HL-60 (cell line): ENCODE results near the gene MYCN.

ENCODE experiments used
- DNase-seq, 2 experiments: peaks; one replicate each; pipeline ENCODE4 v3.0.0-alpha.2; 2010 to 2020; ENCODE audit warnings: low read depth in 1 of 2, low spot score in 1 of 2
- H3K27ac ChIP-seq: fragments of 250-450 bp; sonication (Bioruptor Pico); replicated peaks from 2 replicates; pipeline ENCODE4 v1.5.1; 2020; ENCODE audit warnings: mild to moderate bottlenecking, moderate library complexity
- H3K27me3 ChIP-seq: fragments of 250-450 bp; sonication (Bioruptor Pico); 2 replicates; pipeline ENCODE4 v1.5.1; 2021; ENCODE audit warnings: mild to moderate bottlenecking, moderate library complexity; ENCODE audit not compliant: insufficient read depth, poor library complexity, severe bottlenecking
- H3K4me3 ChIP-seq: replicated peaks from 2 replicates; pipeline ENCODE4 v1.5.1; 2011; ENCODE audit warnings: mild to moderate bottlenecking, control low read depth, low read length; ENCODE audit not compliant: insufficient read depth
- CTCF ChIP-seq: IDR thresholded peaks from one replicate; pipeline ENCODE4 v1.5.1; 2011; ENCODE audit warnings: low read length, control low read depth, inconsistent platforms; ENCODE audit not compliant: insufficient read depth
- GABPA ChIP-seq: IDR thresholded peaks from 2 replicates; pipeline ENCODE4 v1.6.1; 2012; ENCODE audit warnings: low read depth
- POLR2AphosphoS5 ChIP-seq: IDR thresholded peaks from 2 replicates; pipeline ENCODE4 v1.6.1; 2012; ENCODE audit warnings: low read depth
- SPI1 ChIP-seq: IDR thresholded peaks from 2 replicates; pipeline ENCODE4 v1.6.1; 2012; ENCODE audit warnings: low read depth, mild to moderate bottlenecking, borderline replicate concordance
- TF ChIP-seq, protein P1 (sequence below): IDR thresholded peaks from 2 replicates; pipeline ENCODE4 v1.6.1; 2012; ENCODE audit warnings: low read depth; ENCODE audit not compliant: insufficient replicate concordance

Gene MYCN

GRCh38 chr2:15991231-15991630 lies 50.9 kb downstream of the MYCN start:
- no peak for DNase-seq
- no peaks in the 10 kb centered on the region for H3K27me3 ChIP-seq
- H3K4me3 ChIP-seq = no peak overlapping the region
- TF ChIP-seq, protein P1, sequence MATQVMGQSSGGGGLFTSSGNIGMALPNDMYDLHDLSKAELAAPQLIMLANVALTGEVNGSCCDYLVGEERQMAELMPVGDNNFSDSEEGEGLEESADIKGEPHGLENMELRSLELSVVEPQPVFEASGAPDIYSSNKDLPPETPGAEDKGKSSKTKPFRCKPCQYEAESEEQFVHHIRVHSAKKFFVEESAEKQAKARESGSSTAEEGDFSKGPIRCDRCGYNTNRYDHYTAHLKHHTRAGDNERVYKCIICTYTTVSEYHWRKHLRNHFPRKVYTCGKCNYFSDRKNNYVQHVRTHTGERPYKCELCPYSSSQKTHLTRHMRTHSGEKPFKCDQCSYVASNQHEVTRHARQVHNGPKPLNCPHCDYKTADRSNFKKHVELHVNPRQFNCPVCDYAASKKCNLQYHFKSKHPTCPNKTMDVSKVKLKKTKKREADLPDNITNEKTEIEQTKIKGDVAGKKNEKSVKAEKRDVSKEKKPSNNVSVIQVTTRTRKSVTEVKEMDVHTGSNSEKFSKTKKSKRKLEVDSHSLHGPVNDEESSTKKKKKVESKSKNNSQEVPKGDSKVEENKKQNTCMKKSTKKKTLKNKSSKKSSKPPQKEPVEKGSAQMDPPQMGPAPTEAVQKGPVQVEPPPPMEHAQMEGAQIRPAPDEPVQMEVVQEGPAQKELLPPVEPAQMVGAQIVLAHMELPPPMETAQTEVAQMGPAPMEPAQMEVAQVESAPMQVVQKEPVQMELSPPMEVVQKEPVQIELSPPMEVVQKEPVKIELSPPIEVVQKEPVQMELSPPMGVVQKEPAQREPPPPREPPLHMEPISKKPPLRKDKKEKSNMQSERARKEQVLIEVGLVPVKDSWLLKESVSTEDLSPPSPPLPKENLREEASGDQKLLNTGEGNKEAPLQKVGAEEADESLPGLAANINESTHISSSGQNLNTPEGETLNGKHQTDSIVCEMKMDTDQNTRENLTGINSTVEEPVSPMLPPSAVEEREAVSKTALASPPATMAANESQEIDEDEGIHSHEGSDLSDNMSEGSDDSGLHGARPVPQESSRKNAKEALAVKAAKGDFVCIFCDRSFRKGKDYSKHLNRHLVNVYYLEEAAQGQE = no peak
- TF ChIP-seq CTCF = no peak
- H3K27ac ChIP-seq = no peak overlapping the region

- no peaks in the 10 kb centered on the region for H3K27me3 ChIP-seq
These were observed 52.3 kb downstream of the MYCN start for GRCh38 chr2:15992457-15993231.

GRCh38 chr2:15993232-15993610 lies 52.9 kb downstream of the MYCN start:
- TF ChIP-seq, protein P1 = no peak
- TF ChIP-seq CTCF = no peak
- TF ChIP-seq GABPA = no peak
- no peak for DNase-seq
- Histone ChIP-seq H3K27ac (no peak overlapping the region), H3K4me3 (no peak overlapping the region), H3K27me3 (no peaks in the 10 kb centered on the region)

More at GRCh38 chr2:15992457-15993231, 52.3 kb downstream of the MYCN start:
- TF ChIP-seq GABPA (no peak), SPI1 (no peak), CTCF (no peak), POLR2AphosphoS5 (no peak)
- TF ChIP-seq, protein P1 = no peak
- Histone ChIP-seq H3K4me3 (no peak overlapping the region), H3K27ac (no peak overlapping the region)
- no peak for DNase-seq
